GM21515 (cell line): ENCODE results near the gene SHISA9.
"Not testable (repeated sequence)": the region's sequence is repeated elsewhere in the genome, so short reads cannot be mapped to it uniquely, and the experiment has no call there.

ENCODE experiments used
- ATAC-seq: cut with Tn5 transposase; IDR thresholded peaks from one replicate; pipeline ENCODE4 v1.9.1; 2021; ENCODE audit not compliant: unreplicated experiment

The SHISA9 gene

GRCh38 chr16:12899529-12900143 lies 1.8 kb upstream of the SHISA9 start:
- no peak for ATAC-seq

- ATAC-seq, result no peak
Observed at GRCh38 chr16:12900156-12900555, 1.2 kb upstream of the SHISA9 start.

GRCh38 chr16:12900599-12901203 lies 697 bp upstream of the SHISA9 start:
- no peak for ATAC-seq

GRCh38 chr16:12901204-12901596 lies 198 bp upstream of the SHISA9 start:
- no peak for ATAC-seq

GRCh38 chr16:12902511-12903372 lies 1.3 kb downstream of the SHISA9 start:
- ATAC-seq, result no peak

GRCh38 chr16:12903407-12904328 lies 2.3 kb downstream of the SHISA9 start:
- ATAC-seq, result no peak

- no peak for ATAC-seq
Observed at GRCh38 chr16:12904329-12904671, 2.9 kb downstream of the SHISA9 start.

- no peak for ATAC-seq
Observed at GRCh38 chr16:12906271-12906670, 4.9 kb downstream of the SHISA9 start.

GRCh38 chr16:12906765-12907516 lies 5.5 kb downstream of the SHISA9 start:
- ATAC-seq, result no peak

- ATAC-seq, result no peak
Observed at GRCh38 chr16:12907670-12908233, 6.4 kb downstream of the SHISA9 start.

GRCh38 chr16:12917246-12917645 lies 15.8 kb downstream of the SHISA9 start:
- ATAC-seq, result no peak

- no peak for ATAC-seq
Observed at GRCh38 chr16:12917653-12918052, 16.3 kb downstream of the SHISA9 start.

- no peak for ATAC-seq
Observed at GRCh38 chr16:12920739-12921138, 19.3 kb downstream of the SHISA9 start.

GRCh38 chr16:12923640-12924039 lies 22.2 kb downstream of the SHISA9 start:
- ATAC-seq, result not testable (repeated sequence)

- no peak for ATAC-seq
Observed at GRCh38 chr16:12925026-12925800, 23.8 kb downstream of the SHISA9 start.

- no peak for ATAC-seq
Observed at GRCh38 chr16:12927591-12927990, 26.2 kb downstream of the SHISA9 start.

- no peak for ATAC-seq
Observed at GRCh38 chr16:12930881-12931280, 29.5 kb downstream of the SHISA9 start.

GRCh38 chr16:12936391-12936790 lies 35.0 kb downstream of the SHISA9 start:
- ATAC-seq, result no peak

- no peak for ATAC-seq
Observed at GRCh38 chr16:12941896-12942295, 40.5 kb downstream of the SHISA9 start.
